ENCODE measurements around the gene NT5C. TPM values are rescaled to one million over a fixed set of nuclear protein-coding genes. Genes with fewer than 3 reads are reported as not detected.
A peak's percentile ranks its signal among the peaks of the same experiment; 100 is the strongest.

The NT5C gene
- polyA plus RNA-seq, 6 donors from 2014 or later: 85.0 to 136 (median 111) TPM

- Mint-ChIP-seq H3K4me3 (peak overlapping the region; percentile 63 to 91 (median 82)), H3K36me3 (no peaks in the 10 kb centered on the region), H3K9me3 (no peaks in the 10 kb centered on the region), H3K27me3 (peaks cover 0 to 13% (median 4%) of the 10 kb centered on the region in 3 donors), H3K4me1 (peaks cover 7 to 22% (median 15%) of the 10 kb centered on the region in 3 donors), H3K27ac (peak overlapping the region in 4 of 6 donors; percentile 26 to 75 (median 32))
- no peak for DNase-seq
- peak; percentile 14 to 17 for ATAC-seq (ENCODE audit: low read depth in 2 of 2)
Measured at GRCh38 chr17:75088465-75089417, 42.8 kb downstream of the NT5C start.

- H3K9me3 Mint-ChIP-seq: no peaks in the 10 kb centered on the region
- peak within 1 kb of the TSS; percentile 71 to 91 (median 83) for H3K4me3 Mint-ChIP-seq
- peaks cover 7 to 22% (median 15%) of the 10 kb centered on the region in 3 donors for H3K4me1 Mint-ChIP-seq
- DNase-seq (peak; percentile 31), ATAC-seq (ENCODE audit: low read depth in 2 of 2) (peak; percentile 67 to 71)
- no peaks in the 10 kb centered on the region for H3K36me3 Mint-ChIP-seq
- peak within 1 kb of the TSS; percentile 26 to 81 (median 72) for H3K27ac Mint-ChIP-seq
- peaks cover 3 to 13% (median 4%) of the 10 kb centered on the region in 3 donors for H3K27me3 Mint-ChIP-seq
Measured at GRCh38 chr17:75087558-75088453, 43.7 kb downstream of the NT5C start, which contains the start of gene SLC16A5. TSS of gene SLC16A5 (plus strand) at chr17:75087954. CDS start at chr17:75093637, 5,683 bp downstream.

GRCh38 chr17:75087182-75087557 lies 44.4 kb downstream of the NT5C start:
- Mint-ChIP-seq H3K27ac (peak overlapping the region in 2 of 6 donors; percentile 39 to 81), H3K9me3 (no peaks in the 10 kb centered on the region), H3K27me3 (peaks cover 4 to 18% (median 9%) of the 10 kb centered on the region in 3 donors), H3K4me1 (peaks cover 7 to 22% (median 11%) of the 10 kb centered on the region in 3 donors), H3K4me3 (peak overlapping the region; percentile 68 to 88 (median 82)), H3K36me3 (no peaks in the 10 kb centered on the region)
- ATAC-seq (ENCODE audit: low read depth in 2 of 2): peak in 1 of 2 donors; percentile 7
- DNase-seq: no peak

- Mint-ChIP-seq H3K27ac (peak overlapping the region in 5 of 6 donors; percentile 19 to 78 (median 53)), H3K4me1 (peaks cover 7 to 22% (median 11%) of the 10 kb centered on the region in 3 donors), H3K36me3 (no peaks in the 10 kb centered on the region), H3K4me3 (peak overlapping the region; percentile 68 to 88 (median 82)), H3K27me3 (peaks cover 4 to 19% (median 15%) of the 10 kb centered on the region in 3 donors), H3K9me3 (no peaks in the 10 kb centered on the region)
- DNase-seq (no peak), ATAC-seq (ENCODE audit: low read depth in 2 of 2) (no peak)
Measured at GRCh38 chr17:75086496-75087181, 44.9 kb downstream of the NT5C start.

DNA sequence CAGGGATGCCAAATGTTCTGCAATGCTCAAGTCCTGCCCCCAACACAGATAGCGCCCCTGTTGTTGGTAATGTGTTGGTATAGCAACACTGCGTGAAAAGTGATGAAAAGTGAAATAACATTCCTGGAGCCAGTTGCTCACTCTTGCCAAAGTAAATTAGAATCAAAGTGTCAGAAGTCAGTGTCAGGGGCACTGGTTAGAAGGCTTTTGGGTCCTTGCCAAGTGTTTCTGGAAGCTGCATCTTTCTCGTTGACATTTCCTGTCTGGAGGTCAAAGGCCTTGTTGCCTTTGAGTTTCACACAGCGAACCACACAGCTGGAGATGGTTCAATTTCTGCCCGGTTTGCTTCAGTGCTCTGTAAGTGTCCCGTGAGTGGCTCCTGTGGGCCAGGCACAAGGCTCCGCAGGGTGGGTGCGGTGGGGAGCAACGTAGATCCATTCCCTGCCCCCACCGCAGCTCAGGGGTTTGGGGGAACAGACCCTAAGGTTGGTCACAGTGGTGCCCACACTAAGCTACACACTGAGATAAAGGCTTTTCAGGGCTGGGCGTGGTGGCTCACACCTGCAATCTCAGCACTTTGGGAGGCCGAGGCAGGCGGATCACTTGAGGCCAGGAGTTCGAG lies 47.4 kb downstream of the NT5C start:
- no peaks in the 10 kb centered on the region for H3K9me3 Mint-ChIP-seq
- ATAC-seq (ENCODE audit: low read depth in 2 of 2): no peak
- no peak overlapping the region for H3K27ac Mint-ChIP-seq
- peaks cover 4 to 23% (median 16%) of the 10 kb centered on the region in 3 donors for H3K27me3 Mint-ChIP-seq
- H3K4me3 Mint-ChIP-seq: peak overlapping the region in 2 of 8 donors; percentile 5 to 74
- no peaks in the 10 kb centered on the region for H3K36me3 Mint-ChIP-seq
- no peak for DNase-seq
- H3K4me1 Mint-ChIP-seq: peaks cover 9 to 23% (median 11%) of the 10 kb centered on the region in 3 donors

GRCh38 chr17:75082683-75083082 lies 48.9 kb downstream of the NT5C start:
- ATAC-seq (ENCODE audit: low read depth in 2 of 2) (no peak), DNase-seq (no peak)
- Mint-ChIP-seq H3K4me1 (peaks cover 10 to 29% (median 19%) of the 10 kb centered on the region in 3 donors), H3K27ac (peak overlapping the region in 1 of 6 donors; percentile 63), H3K4me3 (no peak overlapping the region), H3K27me3 (peaks cover 4 to 23% (median 16%) of the 10 kb centered on the region in 3 donors), H3K36me3 (no peaks in the 10 kb centered on the region), H3K9me3 (no peaks in the 10 kb centered on the region)

DNA sequence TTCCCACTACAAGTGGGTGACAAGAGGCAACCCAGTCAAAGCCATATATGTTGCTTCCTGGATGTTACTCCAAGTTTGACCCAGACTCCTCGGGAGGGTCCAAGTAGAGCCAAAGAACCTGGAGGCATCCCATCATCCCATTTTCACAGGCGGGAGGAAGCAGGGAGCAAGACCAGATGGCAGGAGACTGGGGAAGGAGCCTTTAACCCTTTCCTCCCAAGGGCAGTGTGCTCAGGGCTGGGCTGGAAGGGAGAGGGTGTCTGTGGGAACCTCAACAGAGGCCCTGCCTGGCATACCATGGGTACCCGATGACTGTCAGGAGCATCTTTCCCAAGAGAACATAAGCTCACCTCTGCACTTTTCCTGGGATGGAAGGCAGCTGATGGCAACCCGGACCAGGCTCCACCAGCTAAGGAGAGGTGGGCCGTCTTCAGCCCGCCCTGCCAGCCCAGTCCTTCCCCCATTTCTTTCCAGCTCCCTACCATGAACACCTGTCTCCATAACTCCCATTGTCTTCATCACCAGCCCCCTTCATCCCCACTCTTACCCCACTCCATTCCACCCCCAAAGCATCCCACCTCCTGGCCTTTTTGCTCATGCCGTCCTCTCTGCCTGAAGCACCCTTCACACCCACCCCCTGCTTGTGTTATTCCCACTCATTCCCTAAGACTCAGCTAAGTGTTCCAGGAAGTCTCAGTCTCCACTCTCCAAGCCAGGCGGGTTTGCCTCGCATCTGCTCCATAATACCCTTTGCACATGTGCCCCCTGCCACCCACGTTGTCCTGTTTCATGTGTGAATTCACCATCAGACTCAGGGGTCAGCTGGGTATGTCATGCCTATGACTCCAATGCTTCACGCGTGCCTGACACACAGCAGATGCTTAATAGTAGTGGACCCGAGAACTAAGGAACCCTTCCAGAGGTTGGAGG lies 49.7 kb downstream of the NT5C start:
- DNase-seq (no peak), ATAC-seq (ENCODE audit: low read depth in 2 of 2) (no peak)
- no peaks in the 10 kb centered on the region for H3K36me3 Mint-ChIP-seq
- peak overlapping the region in 1 of 6 donors; percentile 26 for H3K27ac Mint-ChIP-seq
- H3K9me3 Mint-ChIP-seq: no peaks in the 10 kb centered on the region
- peaks cover 4 to 22% (median 16%) of the 10 kb centered on the region in 3 donors for H3K27me3 Mint-ChIP-seq
- H3K4me3 Mint-ChIP-seq: peak overlapping the region in 1 of 8 donors; percentile 18
- peaks cover 15 to 26% (median 25%) of the 10 kb centered on the region in 3 donors for H3K4me1 Mint-ChIP-seq

Other genes with a start within 250 kb of the NT5C start
- not detected for gene FADS6, start 238.1 kb downstream of the NT5C start, polyA plus RNA-seq (ENCODE audit: low read depth in 6 of 6)
- not detected for gene USH1G, start 208.5 kb downstream of the NT5C start, polyA plus RNA-seq (ENCODE audit: low read depth in 6 of 6)
- not detected for gene OTOP2, start 207.5 kb downstream of the NT5C start, polyA plus RNA-seq (ENCODE audit: low read depth in 6 of 6)
- not detected for gene OTOP3, start 195.8 kb downstream of the NT5C start, polyA plus RNA-seq (ENCODE audit: low read depth in 6 of 6)
- gene HID1, start 159.0 kb downstream of the NT5C start, polyA plus RNA-seq (ENCODE audit: low read depth in 6 of 6): under 1 TPM in 2 of 6 donors, not detected in 4; 0.08 to 0.23 TPM
- gene CDR2L, start 144.1 kb downstream of the NT5C start, polyA plus RNA-seq (ENCODE audit: low read depth in 6 of 6): not detected
- 10 to 100 TPM; 32.4 to 47.3 (median 39.6) TPM for gene MRPL58, start 119.1 kb downstream of the NT5C start, polyA plus RNA-seq (ENCODE audit: low read depth in 6 of 6)
- gene ATP5PD, start 84.8 kb downstream of the NT5C start, polyA plus RNA-seq (ENCODE audit: low read depth in 6 of 6): 100 to 1,000 TPM; 191 to 306 (median 269) TPM
- gene KCTD2, start 84.5 kb downstream of the NT5C start, polyA plus RNA-seq (ENCODE audit: low read depth in 6 of 6): 1 to 10 TPM; 2.9 to 9.8 (median 4.8) TPM
- 1 to 10 TPM; 1.1 to 4.0 (median 2.1) TPM for gene SLC16A5, start 43.8 kb downstream of the NT5C start, polyA plus RNA-seq (ENCODE audit: low read depth in 6 of 6)
- 1 to 10 TPM; 2.0 to 6.0 (median 4.5) TPM for gene ARMC7, start 21.8 kb downstream of the NT5C start, polyA plus RNA-seq (ENCODE audit: low read depth in 6 of 6)
- gene JPT1, start 22.8 kb upstream of the NT5C start, polyA plus RNA-seq (ENCODE audit: low read depth in 6 of 6): 10 to 100 TPM; 56.8 to 80.5 (median 72.7) TPM
- gene SUMO2, start 51.2 kb upstream of the NT5C start, polyA plus RNA-seq (ENCODE audit: low read depth in 6 of 6): 100 to 1,000 TPM; 260 to 424 (median 363) TPM
- gene NUP85, start 73.9 kb upstream of the NT5C start, polyA plus RNA-seq (ENCODE audit: low read depth in 6 of 6): 10 to 100 TPM; 11.7 to 41.1 (median 33.4) TPM
- 10 to 100 TPM in 5 of 6 donors, 1 to 10 TPM in 1; 4.5 to 31.6 (median 13.7) TPM for gene GGA3, start 129.9 kb upstream of the NT5C start, polyA plus RNA-seq (ENCODE audit: low read depth in 6 of 6)
- 100 to 1,000 TPM in 1 of 6 donors, 10 to 100 TPM in 5; 70.1 to 103 (median 94.4) TPM for gene MRPS7, start 130.1 kb upstream of the NT5C start, polyA plus RNA-seq (ENCODE audit: low read depth in 6 of 6)
- gene MIF4GD, start 139.5 kb upstream of the NT5C start, polyA plus RNA-seq (ENCODE audit: low read depth in 6 of 6): 100 to 1,000 TPM in 5 of 6 donors, 10 to 100 TPM in 1; 95.1 to 133 (median 105) TPM
- 10 to 100 TPM; 26.1 to 41.8 (median 31.3) TPM for gene SLC25A19, start 157.7 kb upstream of the NT5C start, polyA plus RNA-seq (ENCODE audit: low read depth in 6 of 6)